Measurements from ENCODE around the gene TMEM42. TPM values are rescaled to one million over a fixed set of nuclear protein-coding genes. Genes with fewer than 3 reads are reported as not detected.

The TMEM42 gene
- total and polyA plus RNA-seq, 2 donors: 7.9 to 20.8 TPM

- Histone ChIP-seq H3K36me3 (ENCODE audit: insufficient read depth) (no peaks in the 10 kb centered on the region), H3K4me1 (ENCODE audit: insufficient read depth) (no peaks in the 10 kb centered on the region)
- WGBS: 90% methylated on average over 4 of the region's 4 CpGs
Observed at GRCh38 chr3:44906997-44907396, 45.3 kb downstream of the TMEM42 start.

GRCh38 chr3:44907612-44908011, 45.9 kb downstream of the TMEM42 start:
- no peak for DNase-seq (ENCODE audit: extremely low spot score)
- 60% methylated on average over 4 of the region's 4 CpGs for WGBS

More at GRCh38 chr3:44906997-44907396, 45.3 kb downstream of the TMEM42 start:
- Histone ChIP-seq H3K4me3 (ENCODE audit: low read depth, low read length) (no peak overlapping the region), H3K27ac (ENCODE audit: low read depth) (no peak overlapping the region)
- DNase-seq (ENCODE audit: extremely low spot score): no peak

GRCh38 chr3:44909063-44909462, 47.4 kb downstream of the TMEM42 start:
- WGBS: 5% methylated on average over 2 of the region's 2 CpGs
- H3K4me3 ChIP-seq (ENCODE audit: low read depth, low read length): no peak overlapping the region
- no peaks in the 10 kb centered on the region for H3K36me3 ChIP-seq (ENCODE audit: insufficient read depth)
- H3K4me1 ChIP-seq (ENCODE audit: insufficient read depth): no peaks in the 10 kb centered on the region
- no peak for DNase-seq (ENCODE audit: extremely low spot score)
- no peak overlapping the region for H3K27ac ChIP-seq (ENCODE audit: low read depth)

More at GRCh38 chr3:44907612-44908011, 45.9 kb downstream of the TMEM42 start:
- Histone ChIP-seq H3K4me1 (ENCODE audit: insufficient read depth) (no peaks in the 10 kb centered on the region), H3K27ac (ENCODE audit: low read depth) (no peak overlapping the region), H3K4me3 (ENCODE audit: low read depth, low read length) (no peak overlapping the region), H3K36me3 (ENCODE audit: insufficient read depth) (no peaks in the 10 kb centered on the region)

- DNase-seq (ENCODE audit: extremely low spot score): no peak
- no peaks in the 10 kb centered on the region for H3K36me3 ChIP-seq (ENCODE audit: insufficient read depth)
- no peak overlapping the region for H3K27ac ChIP-seq (ENCODE audit: low read depth)
- 92% methylated on average over 3 of the region's 3 CpGs for WGBS
- no peak overlapping the region for H3K4me3 ChIP-seq (ENCODE audit: low read depth, low read length)
- no peaks in the 10 kb centered on the region for H3K4me1 ChIP-seq (ENCODE audit: insufficient read depth)
Observed at GRCh38 chr3:44910693-44911092, 49.0 kb downstream of the TMEM42 start.

GRCh38 chr3:44913868-44914468, 52.3 kb downstream of the TMEM42 start:
- WGBS: 28% methylated on average over 4 of the region's 4 CpGs
- no peak for DNase-seq (ENCODE audit: extremely low spot score)
- H3K27ac ChIP-seq (ENCODE audit: low read depth): no peak overlapping the region
- H3K36me3 ChIP-seq (ENCODE audit: insufficient read depth): no peaks in the 10 kb centered on the region
- no peak overlapping the region for H3K4me3 ChIP-seq (ENCODE audit: low read depth, low read length)
- no peaks in the 10 kb centered on the region for H3K4me1 ChIP-seq (ENCODE audit: insufficient read depth)

GRCh38 chr3:44914936-44915335, 53.2 kb downstream of the TMEM42 start:
- no peaks in the 10 kb centered on the region for H3K4me1 ChIP-seq (ENCODE audit: insufficient read depth)
- DNase-seq (ENCODE audit: extremely low spot score): no peak
- H3K4me3 ChIP-seq (ENCODE audit: low read depth, low read length): no peak overlapping the region
- H3K36me3 ChIP-seq (ENCODE audit: insufficient read depth): no peaks in the 10 kb centered on the region
- H3K27ac ChIP-seq (ENCODE audit: low read depth): no peak overlapping the region
- WGBS: 55% methylated on average over 4 of the region's 4 CpGs

Other genes with a start within 250 kb of the TMEM42 start
- 37.9 TPM for gene ZNF197, start 236.9 kb upstream of the TMEM42 start, total RNA-seq
- 11.4 TPM for gene ZNF197, start 236.9 kb upstream of the TMEM42 start, polyA plus RNA-seq
- gene ZNF35, start 213.2 kb upstream of the TMEM42 start, total RNA-seq: 17.9 TPM
- 5.6 TPM for gene ZNF35, start 213.2 kb upstream of the TMEM42 start, polyA plus RNA-seq
- 15.0 TPM for gene ZNF502, start 149.3 kb upstream of the TMEM42 start, total RNA-seq
- gene ZNF502, start 149.3 kb upstream of the TMEM42 start, polyA plus RNA-seq: 4.7 TPM
- 14.3 TPM for gene ZNF501, start 132.3 kb upstream of the TMEM42 start, total RNA-seq
- 4.1 TPM for gene ZNF501, start 132.3 kb upstream of the TMEM42 start, polyA plus RNA-seq
- 43.0 TPM for gene KIAA1143, start 100.3 kb upstream of the TMEM42 start, total RNA-seq
- gene KIAA1143, start 100.3 kb upstream of the TMEM42 start, polyA plus RNA-seq: 21.6 TPM
- 16.1 TPM for gene KIF15, start 100.1 kb upstream of the TMEM42 start, total RNA-seq
- gene KIF15, start 100.1 kb upstream of the TMEM42 start, polyA plus RNA-seq: 0.53 TPM
- not detected for gene TGM4, start 12.7 kb downstream of the TMEM42 start, total RNA-seq
- gene TGM4, start 12.7 kb downstream of the TMEM42 start, polyA plus RNA-seq: not detected
- 56.1 TPM for gene ZDHHC3, start 114.3 kb downstream of the TMEM42 start, total RNA-seq
- 44.7 TPM for gene ZDHHC3, start 114.3 kb downstream of the TMEM42 start, polyA plus RNA-seq
- gene EXOSC7, start 114.3 kb downstream of the TMEM42 start, total RNA-seq: 33.4 TPM
- 32.5 TPM for gene EXOSC7, start 114.3 kb downstream of the TMEM42 start, polyA plus RNA-seq
- 89.4 TPM for gene CLEC3B, start 164.4 kb downstream of the TMEM42 start, total RNA-seq
- 219 TPM for gene CLEC3B, start 164.4 kb downstream of the TMEM42 start, polyA plus RNA-seq